A673 (cell line): ENCODE measurements around the gene CAPN9.

Experiments
- CTCF ChIP-seq: fragments of 300-800, 200-600 bp; sonication (generic); conservative IDR thresholded peaks from 2 replicates; pipeline ENCODE4 v1.5.1; 2017; ENCODE audit warnings: low read depth, mild to moderate bottlenecking, antibody characterized with exemption, low read length, moderate library complexity, mixed read lengths
- EZH2 ChIP-seq: fragments of 200-600 bp; sonication (generic); IDR thresholded peaks from 2 replicates; pipeline ENCODE4 v1.6.1; 2017; ENCODE audit warnings: borderline replicate concordance, low read depth, mild to moderate bottlenecking, mixed read lengths, antibody characterized with exemption, low read length; ENCODE audit not compliant: poor library complexity, severe bottlenecking

- TF ChIP-seq CTCF = no peak
- TF ChIP-seq EZH2 = no peak
Measured at GRCh38 chr1:230747890-230748800, 957 bp downstream of the CAPN9 start.
